ENCODE results near the gene OR2T2.
"Not testable (repeated sequence)": the region's sequence is repeated elsewhere in the genome, so short reads cannot be mapped to it uniquely, and the experiment has no call there.

Gene OR2T2

DNA sequence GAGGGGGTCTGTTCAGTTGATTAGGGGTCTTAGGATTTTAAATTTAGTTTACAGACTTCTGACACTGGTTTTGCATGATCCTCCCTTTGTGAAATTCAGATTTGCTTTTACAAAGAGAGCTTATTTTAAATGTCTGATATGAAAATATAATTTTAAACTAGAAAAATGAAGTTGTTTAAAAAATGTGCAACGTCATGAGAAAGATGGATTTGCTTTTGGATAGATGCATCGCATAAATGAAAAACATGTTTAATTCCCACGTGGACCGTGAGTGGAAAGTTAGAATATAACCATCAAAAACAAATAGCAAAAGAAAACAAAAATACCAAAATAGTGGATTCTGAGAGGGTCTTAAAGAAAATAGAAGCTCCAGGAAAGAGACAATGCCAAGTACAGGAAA lies 25.7 kb downstream of the OR2T2 start:
- TF ChIP-seq, protein P1, sequence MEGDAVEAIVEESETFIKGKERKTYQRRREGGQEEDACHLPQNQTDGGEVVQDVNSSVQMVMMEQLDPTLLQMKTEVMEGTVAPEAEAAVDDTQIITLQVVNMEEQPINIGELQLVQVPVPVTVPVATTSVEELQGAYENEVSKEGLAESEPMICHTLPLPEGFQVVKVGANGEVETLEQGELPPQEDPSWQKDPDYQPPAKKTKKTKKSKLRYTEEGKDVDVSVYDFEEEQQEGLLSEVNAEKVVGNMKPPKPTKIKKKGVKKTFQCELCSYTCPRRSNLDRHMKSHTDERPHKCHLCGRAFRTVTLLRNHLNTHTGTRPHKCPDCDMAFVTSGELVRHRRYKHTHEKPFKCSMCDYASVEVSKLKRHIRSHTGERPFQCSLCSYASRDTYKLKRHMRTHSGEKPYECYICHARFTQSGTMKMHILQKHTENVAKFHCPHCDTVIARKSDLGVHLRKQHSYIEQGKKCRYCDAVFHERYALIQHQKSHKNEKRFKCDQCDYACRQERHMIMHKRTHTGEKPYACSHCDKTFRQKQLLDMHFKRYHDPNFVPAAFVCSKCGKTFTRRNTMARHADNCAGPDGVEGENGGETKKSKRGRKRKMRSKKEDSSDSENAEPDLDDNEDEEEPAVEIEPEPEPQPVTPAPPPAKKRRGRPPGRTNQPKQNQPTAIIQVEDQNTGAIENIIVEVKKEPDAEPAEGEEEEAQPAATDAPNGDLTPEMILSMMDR (IDR thresholded peaks at IDR 0.05; ENCODE audit: low read depth, low read length, missing control alignments) = no peak
- DNase-seq (ENCODE audit: low read depth) = no peak
- no peak overlapping the region for H3K4me3 ChIP-seq (ENCODE audit: low read depth, low read length)
- in situ Hi-C loops (cut with HindIII; ENCODE audit: low sequenced_read_pairs) = no loop called here

DNA sequence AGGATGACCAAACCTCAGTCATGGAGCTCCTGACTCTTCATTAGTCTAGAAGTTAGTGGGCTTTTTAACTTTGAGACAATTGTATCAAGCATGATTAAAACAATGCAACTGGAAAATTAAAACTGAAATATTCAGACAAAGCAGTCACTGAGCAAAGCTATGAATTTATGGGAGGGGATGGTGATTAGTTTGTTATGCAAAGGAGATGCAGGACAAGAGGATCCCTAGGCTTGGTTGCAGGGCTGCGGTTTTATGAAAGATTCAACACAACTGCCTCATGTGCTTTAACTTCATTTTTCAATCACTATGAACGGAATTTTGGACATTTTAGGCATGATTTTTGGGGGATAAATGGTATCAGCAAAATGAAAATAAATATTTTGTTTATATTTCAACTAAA lies 26.7 kb downstream of the OR2T2 start:
- in situ Hi-C loops (cut with HindIII; ENCODE audit: low sequenced_read_pairs); DNase-seq (ENCODE audit: low read depth); H3K4me3 ChIP-seq (ENCODE audit: low read depth, low read length): not testable (repeated sequence)

DNA sequence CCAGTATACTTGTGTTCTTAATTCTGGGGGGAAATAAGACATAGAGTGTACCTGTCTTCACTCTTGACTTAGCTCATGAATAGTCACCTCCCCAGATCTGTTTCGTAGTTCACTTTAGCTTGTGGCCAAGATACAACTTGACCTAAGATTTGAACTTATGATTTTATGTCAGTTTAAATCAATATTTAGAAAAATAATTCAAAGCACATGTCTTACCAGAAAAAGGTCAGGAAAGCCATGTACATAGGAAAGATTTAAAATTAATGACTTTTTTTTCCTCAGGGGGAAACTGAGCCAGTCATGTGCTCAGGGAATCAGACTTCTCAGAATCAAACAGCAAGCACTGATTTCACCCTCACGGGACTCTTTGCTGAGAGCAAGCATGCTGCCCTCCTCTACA lies 27.6 kb downstream of the OR2T2 start, which contains the start of gene OR2T3:
Gene OR2T3, plus strand, starts transcription at position 301 of the 400 bp plus-strand sequence. Its CDS starts 0 bp downstream, at position 301.
- in situ Hi-C loops (cut with HindIII; ENCODE audit: low sequenced_read_pairs) = not testable (repeated sequence)

DNA sequence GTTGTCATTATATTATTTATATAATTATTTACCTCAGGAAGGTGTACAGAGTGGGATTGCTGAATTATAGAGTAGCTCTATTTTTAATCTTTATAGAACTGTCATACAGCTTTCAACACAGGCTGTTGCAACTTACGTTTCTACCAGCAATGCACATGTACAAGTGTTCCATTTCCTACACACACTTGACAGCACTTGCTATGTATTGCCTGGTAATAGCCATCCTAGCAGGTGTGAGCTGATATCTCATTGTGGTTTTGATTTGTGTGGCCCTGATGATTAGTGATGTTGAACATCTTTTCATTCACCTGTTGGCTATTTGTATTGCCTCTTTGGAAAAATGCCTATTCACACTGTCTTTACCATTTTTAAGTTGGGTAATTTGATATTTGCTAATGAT lies 30.2 kb downstream of the OR2T2 start:
- in situ Hi-C loops (cut with HindIII; ENCODE audit: low sequenced_read_pairs); DNase-seq (ENCODE audit: low read depth); H3K4me3 ChIP-seq (ENCODE audit: low read depth, low read length): not testable (repeated sequence)

More for the DNA sequence above, 27.6 kb downstream of the OR2T2 start, which contains the start of gene OR2T3:
- DNase-seq (ENCODE audit: low read depth); H3K4me3 ChIP-seq (ENCODE audit: low read depth, low read length): not testable (repeated sequence)

DNA sequence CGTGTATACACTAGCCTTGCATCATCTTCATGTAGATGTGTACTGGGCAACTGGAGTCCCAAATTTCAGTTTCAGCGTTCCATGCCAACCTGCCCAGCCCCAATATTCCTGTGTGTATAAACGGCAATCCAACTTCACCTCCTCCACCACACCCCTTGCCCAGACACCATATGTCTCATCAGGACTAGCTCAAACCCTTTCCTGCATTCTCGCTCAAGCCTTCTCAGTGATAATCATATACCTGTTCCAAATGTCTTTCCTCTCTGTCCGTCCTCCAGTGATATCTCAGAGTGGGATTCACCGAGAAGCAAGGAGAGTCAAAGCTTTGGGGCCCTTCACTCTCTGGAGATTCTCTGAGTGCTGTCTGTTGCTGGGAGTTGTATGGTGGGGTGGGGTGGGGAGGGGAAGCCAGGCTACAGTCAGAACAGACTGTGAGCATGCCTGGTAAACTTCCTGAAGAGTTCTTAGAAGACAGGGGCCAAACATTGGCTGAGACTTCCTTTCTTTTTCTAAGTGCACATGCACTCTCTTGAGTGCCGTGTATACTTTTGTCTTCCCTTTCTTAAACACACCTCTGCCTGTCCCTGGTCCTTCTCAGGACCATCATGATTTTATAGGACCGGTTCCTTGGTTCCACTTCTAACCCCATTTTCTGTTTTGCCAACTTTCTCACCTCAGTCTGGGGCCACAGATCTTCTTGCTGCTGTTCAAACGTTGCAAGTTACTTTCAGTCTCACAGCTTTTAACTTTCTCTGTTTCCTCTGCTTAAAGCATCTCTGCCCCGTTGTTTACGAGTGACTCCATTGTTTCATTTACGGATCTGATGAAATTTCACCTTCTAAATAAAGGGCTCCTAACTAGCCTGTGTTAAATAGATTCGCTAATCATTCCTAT lies 36.5 kb downstream of the OR2T2 start:
- H3K4me3 ChIP-seq (ENCODE audit: low read depth, low read length) = not testable (repeated sequence)

DNA sequence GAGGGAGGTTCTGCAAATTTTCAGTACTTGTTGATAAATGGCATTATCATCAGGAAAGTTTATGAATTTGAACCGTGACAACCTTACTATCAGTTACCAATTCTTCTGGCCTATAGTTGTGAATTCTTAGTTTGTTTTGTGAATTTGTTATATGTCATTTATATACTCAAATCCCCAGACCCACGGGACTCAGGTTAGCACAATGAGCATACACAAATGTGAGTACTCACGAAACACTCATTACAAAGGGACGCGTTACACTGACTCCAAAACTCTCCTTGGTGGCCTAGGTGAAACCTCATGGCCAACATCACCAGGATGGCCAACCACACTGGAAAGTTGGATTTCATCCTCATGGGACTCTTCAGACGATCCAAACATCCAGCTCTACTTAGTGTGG lies 42.9 kb downstream of the OR2T2 start, which contains the start of gene OR2T5:
Gene OR2T5, plus strand, starts transcription at position 301 of the 400 bp plus-strand sequence. Its CDS starts 0 bp downstream, at position 301.
- H3K4me3 ChIP-seq (ENCODE audit: low read depth, low read length); DNase-seq (ENCODE audit: low read depth); in situ Hi-C loops (cut with HindIII; ENCODE audit: low sequenced_read_pairs): not testable (repeated sequence)

More for the DNA sequence above, 36.5 kb downstream of the OR2T2 start:
- in situ Hi-C loops (cut with HindIII; ENCODE audit: low sequenced_read_pairs); DNase-seq (ENCODE audit: low read depth): not testable (repeated sequence)

DNA sequence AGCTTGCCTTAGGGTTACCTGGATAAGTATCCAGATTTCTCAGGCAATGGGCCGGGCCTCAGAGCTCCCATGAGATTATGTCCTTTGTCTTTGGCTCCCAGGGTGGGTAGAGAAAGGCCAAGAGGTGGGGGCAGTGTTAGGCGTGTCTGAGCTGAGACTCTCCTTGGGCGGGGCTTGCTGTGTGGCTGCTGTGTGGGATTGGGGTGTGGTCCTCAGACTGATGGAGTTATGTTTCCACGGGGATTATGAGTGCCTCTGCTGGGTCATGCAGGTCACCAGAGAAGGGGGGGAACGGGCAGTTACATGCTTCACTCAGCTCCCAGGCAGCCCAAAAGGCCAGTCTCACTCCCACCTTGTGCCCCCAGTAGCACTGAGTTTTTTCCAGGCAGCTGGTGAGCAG lies 51.2 kb downstream of the OR2T2 start:
- in situ Hi-C loops (cut with HindIII; ENCODE audit: low sequenced_read_pairs) = not testable (repeated sequence)

DNA sequence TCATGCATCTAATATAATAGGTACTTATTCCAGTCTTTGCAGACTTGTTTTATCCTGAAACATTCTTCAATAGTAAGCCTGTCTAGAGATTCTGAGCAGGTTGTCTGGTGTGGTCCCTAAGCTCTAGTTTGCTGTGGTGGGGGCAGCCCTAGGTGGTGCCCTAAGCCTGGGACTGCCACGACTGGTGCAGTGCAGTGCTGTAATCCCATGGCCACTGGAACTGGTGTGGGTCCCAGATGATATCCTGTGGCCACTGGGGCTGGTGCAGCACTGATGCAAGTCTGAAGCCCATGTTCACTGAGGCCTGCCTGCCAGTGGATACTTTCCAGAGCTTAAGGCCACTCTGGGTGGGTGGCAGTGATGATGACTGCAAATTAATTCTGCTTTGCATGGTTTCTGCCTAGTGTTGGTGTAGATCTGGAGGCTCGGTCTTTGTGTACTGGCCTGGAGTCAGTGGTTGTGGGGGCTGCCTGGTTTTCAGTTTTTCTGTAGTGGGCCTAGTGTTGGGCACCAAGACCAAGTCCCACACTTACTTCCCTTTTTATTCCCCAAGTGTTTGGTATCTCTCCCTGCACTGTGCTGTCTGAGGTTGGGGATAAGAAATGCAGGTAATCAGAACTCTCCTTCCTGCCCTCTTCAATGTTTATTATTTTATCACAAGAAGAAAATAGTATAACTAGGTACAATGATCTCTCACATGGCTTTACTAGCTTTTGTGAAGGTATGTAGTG lies 55.0 kb downstream of the OR2T2 start:
- in situ Hi-C loops (cut with HindIII; ENCODE audit: low sequenced_read_pairs); DNase-seq (ENCODE audit: low read depth); H3K4me3 ChIP-seq (ENCODE audit: low read depth, low read length): not testable (repeated sequence)

More for the DNA sequence above, 51.2 kb downstream of the OR2T2 start:
- not testable (repeated sequence) for H3K4me3 ChIP-seq (ENCODE audit: low read depth, low read length); DNase-seq (ENCODE audit: low read depth)

Data from astrocyte of the cerebellum (primary cell).